ENCODE data around the gene EXT2. TPM values are rescaled to one million over a fixed set of nuclear protein-coding genes. Genes with fewer than 3 reads are reported as not detected.

The EXT2 gene
- total RNA-seq, 1 experiment from 2014 or later, result 42.9 TPM

- no peaks in the 10 kb centered on the region for H3K79me1 ChIP-seq (ENCODE audit: insufficient read depth, low read depth, low read length, poor library complexity, severe bottlenecking)
- TF ChIP-seq, protein P1, sequence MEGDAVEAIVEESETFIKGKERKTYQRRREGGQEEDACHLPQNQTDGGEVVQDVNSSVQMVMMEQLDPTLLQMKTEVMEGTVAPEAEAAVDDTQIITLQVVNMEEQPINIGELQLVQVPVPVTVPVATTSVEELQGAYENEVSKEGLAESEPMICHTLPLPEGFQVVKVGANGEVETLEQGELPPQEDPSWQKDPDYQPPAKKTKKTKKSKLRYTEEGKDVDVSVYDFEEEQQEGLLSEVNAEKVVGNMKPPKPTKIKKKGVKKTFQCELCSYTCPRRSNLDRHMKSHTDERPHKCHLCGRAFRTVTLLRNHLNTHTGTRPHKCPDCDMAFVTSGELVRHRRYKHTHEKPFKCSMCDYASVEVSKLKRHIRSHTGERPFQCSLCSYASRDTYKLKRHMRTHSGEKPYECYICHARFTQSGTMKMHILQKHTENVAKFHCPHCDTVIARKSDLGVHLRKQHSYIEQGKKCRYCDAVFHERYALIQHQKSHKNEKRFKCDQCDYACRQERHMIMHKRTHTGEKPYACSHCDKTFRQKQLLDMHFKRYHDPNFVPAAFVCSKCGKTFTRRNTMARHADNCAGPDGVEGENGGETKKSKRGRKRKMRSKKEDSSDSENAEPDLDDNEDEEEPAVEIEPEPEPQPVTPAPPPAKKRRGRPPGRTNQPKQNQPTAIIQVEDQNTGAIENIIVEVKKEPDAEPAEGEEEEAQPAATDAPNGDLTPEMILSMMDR (conservative IDR thresholded peaks at IDR 0.05), result no peak
- H3T11ph ChIP-seq (ENCODE audit: low read length), result no peak overlapping the region
- no peaks in the 10 kb centered on the region for H3K4me1 Mint-ChIP-seq
- no peaks in the 10 kb centered on the region for H3K36me3 Mint-ChIP-seq (ENCODE audit: insufficient read depth in 1 of 3, low read depth in 3 of 3)
- H4K8ac ChIP-seq (replicated peaks; ENCODE audit: insufficient read length, low read depth, low read length), result no peak overlapping the region
- no peak overlapping the region for H2BK20ac ChIP-seq (ENCODE audit: low read depth, low read length, poor library complexity, severe bottlenecking)
- H3K4me3 Mint-ChIP-seq, result no peak overlapping the region
- no peak overlapping the region for H3K27ac Mint-ChIP-seq
- H3K23me2 ChIP-seq (ENCODE audit: insufficient read length, low read depth, low read length, poor library complexity, severe bottlenecking), result no peaks in the 10 kb centered on the region
- H3K4ac ChIP-seq (ENCODE audit: low read depth, low read length), result no peak overlapping the region
- no peak overlapping the region for H4K5ac ChIP-seq (ENCODE audit: insufficient read length, low read depth, low read length)
- no peak overlapping the region for H3K18ac ChIP-seq (ENCODE audit: insufficient read length, low read depth, low read length)
- H4K91ac ChIP-seq (ENCODE audit: insufficient read length, low read depth, low read length), result no peak overlapping the region
- H3K56ac ChIP-seq (ENCODE audit: insufficient read length, low read depth, low read length), result no peak overlapping the region
- H3K4me1 ChIP-seq (ENCODE audit: insufficient read depth, low read length), result no peaks in the 10 kb centered on the region
- no peaks in the 10 kb centered on the region for H3K27me3 Mint-ChIP-seq (ENCODE audit: low read depth)
- H3K14ac ChIP-seq (ENCODE audit: insufficient read depth, low read length), result no peak overlapping the region
- no peaks in the 10 kb centered on the region for H3K9me3 Mint-ChIP-seq
- no peak overlapping the region for H2AK5ac ChIP-seq (ENCODE audit: insufficient read length, low read length)
- H2BK12ac ChIP-seq (ENCODE audit: insufficient read length, low read depth, low read length), result no peak overlapping the region
- no peaks in the 10 kb centered on the region for H3K9me3 ChIP-seq (ENCODE audit: control insufficient read depth, low read depth, low read length)
- H2BK120ac ChIP-seq (ENCODE audit: low read depth, low read length, poor library complexity, severe bottlenecking), result no peak overlapping the region
- H4K20me1 ChIP-seq (ENCODE audit: control insufficient read depth, insufficient read depth, insufficient read length), result no peaks in the 10 kb centered on the region
- H3K27me3 ChIP-seq (ENCODE audit: insufficient read depth, low read length), result no peaks in the 10 kb centered on the region
- DNase-seq, result no peak
- no peak overlapping the region for H2BK5ac ChIP-seq (ENCODE audit: insufficient read length, low read length)
- no peak overlapping the region for H2BK15ac ChIP-seq (ENCODE audit: low read depth, low read length)
- H3K9ac ChIP-seq (ENCODE audit: extremely low read depth, insufficient read length, low read length), result no peak overlapping the region
- H2AFZ ChIP-seq (ENCODE audit: low read length), result no peak overlapping the region
- no peaks in the 10 kb centered on the region for H3K79me2 ChIP-seq (ENCODE audit: insufficient read depth, low read length)
- no peak overlapping the region for H3K27ac ChIP-seq (ENCODE audit: insufficient read length, low read depth, low read length)
- WGBS (ENCODE audit: extremely low coverage, insufficient read length, low lambda C conversion rate), result no CpG with 5 or more reads among the region's 2 CpGs
- H3K23ac ChIP-seq (ENCODE audit: insufficient read length, low read depth, low read length), result no peak overlapping the region
- H3K4me2 ChIP-seq (ENCODE audit: insufficient read depth, insufficient read length, low read length), result no peak overlapping the region
These were observed 131.0 kb downstream of the EXT2 start for GRCh38 chr11:44226490-44226889.
